Spleen (tissue), 7 donors: Measurements from ENCODE around the gene TMEM232.

Experiments
- POLR2A ChIP-seq, 3 donors: fragments of 450-650 bp; IDR thresholded peaks; one replicate each; pipeline ENCODE4 v1.5.1; 2017; ENCODE audit warnings: antibody characterized with exemption in 3 of 3, mild to moderate bottlenecking in 1 of 3
- POLR2AphosphoS5 ChIP-seq, 3 donors: sonication (generic); formaldehyde crosslinking; IDR thresholded peaks; one replicate each; pipeline ENCODE4 v1.5.1; 2017; ENCODE audit warnings: antibody characterized with exemption in 3 of 3
- TF ChIP-seq, protein P1 (sequence below), 11 experiments: fragments of 200-600 bp in 7 of 11; fragments of 450-650 bp in 4 of 11; sonication (generic) in 4 of 11; IDR thresholded peaks in 8 of 11; conservative IDR thresholded peaks in 3 of 11; 1 replicate in 7 of 11; 2 replicates in 4 of 11; pipeline versions ENCODE4 v1.4.0 to v1.8.0; 2016 to 2021; ENCODE audit warnings: antibody characterized with exemption in 11 of 11, inconsistent platforms in 4 of 11, mild to moderate bottlenecking in 1 of 11
- donor health status: DM: no; HTN: no; CAD: no; lungs with moderate emphysema.
- donor health status: DM: no; HTN: no; CAD: no.
- donor health status: DM: no; HTN: no; CAD: no.

DNA sequence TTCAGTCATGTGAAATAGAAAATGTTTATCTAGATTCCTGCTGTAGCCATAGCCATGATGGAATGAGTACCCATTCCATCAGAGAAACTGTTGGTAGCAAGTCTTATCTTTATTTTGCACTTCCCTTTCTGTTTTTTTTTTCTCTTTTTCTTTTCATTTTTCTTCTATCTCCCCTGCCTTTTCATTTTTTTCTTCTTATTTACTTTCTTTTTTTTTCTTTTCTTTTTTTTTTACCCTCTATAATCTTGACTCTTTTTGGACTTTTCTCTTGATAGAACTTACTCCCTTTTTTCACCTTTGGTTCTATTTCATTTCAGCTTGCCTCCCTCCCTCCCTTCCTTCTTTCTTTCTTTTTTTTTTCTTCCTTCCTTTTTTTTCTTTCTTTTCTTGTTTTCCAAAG lies 27.7 kb upstream of the TMEM232 start:
- TF ChIP-seq, protein P1, sequence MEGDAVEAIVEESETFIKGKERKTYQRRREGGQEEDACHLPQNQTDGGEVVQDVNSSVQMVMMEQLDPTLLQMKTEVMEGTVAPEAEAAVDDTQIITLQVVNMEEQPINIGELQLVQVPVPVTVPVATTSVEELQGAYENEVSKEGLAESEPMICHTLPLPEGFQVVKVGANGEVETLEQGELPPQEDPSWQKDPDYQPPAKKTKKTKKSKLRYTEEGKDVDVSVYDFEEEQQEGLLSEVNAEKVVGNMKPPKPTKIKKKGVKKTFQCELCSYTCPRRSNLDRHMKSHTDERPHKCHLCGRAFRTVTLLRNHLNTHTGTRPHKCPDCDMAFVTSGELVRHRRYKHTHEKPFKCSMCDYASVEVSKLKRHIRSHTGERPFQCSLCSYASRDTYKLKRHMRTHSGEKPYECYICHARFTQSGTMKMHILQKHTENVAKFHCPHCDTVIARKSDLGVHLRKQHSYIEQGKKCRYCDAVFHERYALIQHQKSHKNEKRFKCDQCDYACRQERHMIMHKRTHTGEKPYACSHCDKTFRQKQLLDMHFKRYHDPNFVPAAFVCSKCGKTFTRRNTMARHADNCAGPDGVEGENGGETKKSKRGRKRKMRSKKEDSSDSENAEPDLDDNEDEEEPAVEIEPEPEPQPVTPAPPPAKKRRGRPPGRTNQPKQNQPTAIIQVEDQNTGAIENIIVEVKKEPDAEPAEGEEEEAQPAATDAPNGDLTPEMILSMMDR (IDR thresholded peaks at IDR 0.05 in 8 of 11, conservative IDR thresholded peaks at IDR 0.05 in 3 of 11) = no peak
- TF ChIP-seq POLR2A (IDR thresholded peaks at IDR 0.05) (no peak), POLR2AphosphoS5 (IDR thresholded peaks at IDR 0.05) (no peak)
